Fibroblast of villous mesenchyme (primary cell): ENCODE measurements around the gene FOXG1. TPM values are rescaled to one million over a fixed set of nuclear protein-coding genes. Genes with fewer than 3 reads are reported as not detected.

Source experiments
- DNase-seq: peaks from one replicate; pipeline ENCODE4 v3.0.0-alpha.2; 2010; ENCODE audit warnings: low read depth
- H3K4me3 ChIP-seq: 2 replicates; pipeline ENCODE4 v1.5.1; 2011; ENCODE audit warnings: low read depth, mild to moderate bottlenecking, low read length
- CTCF ChIP-seq: IDR thresholded peaks from 2 replicates; pipeline ENCODE4 v1.5.1; 2012; ENCODE audit warnings: low read depth, mild to moderate bottlenecking, low read length; ENCODE audit not compliant: insufficient read depth
- total RNA-seq: library from RNA; depleted of rRNA; stranded (reverse); fragments of >200 nt; gene quantifications from 2 replicates; pipeline ENCODE4 v1.2.3, GENCODE V29; 2012

The FOXG1 gene
- total RNA-seq, 1 donor = not detected

GRCh38 chr14:28772613-28773012 is 6.0 kb downstream of the FOXG1 start:
- no peak overlapping the region for H3K4me3 ChIP-seq
- DNase-seq = no peak
- no peak for TF ChIP-seq CTCF

- no peak for DNase-seq
- no peak overlapping the region for H3K4me3 ChIP-seq
- no peak for TF ChIP-seq CTCF
These were observed 6.6 kb downstream of the FOXG1 start for GRCh38 chr14:28773176-28773575.

GRCh38 chr14:28773861-28774691 is 7.5 kb downstream of the FOXG1 start:
- TF ChIP-seq CTCF = peak; percentile 62
- H3K4me3 ChIP-seq = no peak overlapping the region
- peak; percentile 49 for DNase-seq

GRCh38 chr14:28774764-28775735 is 8.5 kb downstream of the FOXG1 start:
- no peak overlapping the region for H3K4me3 ChIP-seq
- no peak for TF ChIP-seq CTCF
- no peak for DNase-seq

- DNase-seq = no peak
- TF ChIP-seq CTCF = no peak
- H3K4me3 ChIP-seq = no peak overlapping the region
These were observed 10.1 kb downstream of the FOXG1 start for GRCh38 chr14:28776482-28777266.

GRCh38 chr14:28777471-28778137 is 11.0 kb downstream of the FOXG1 start:
- no peak for DNase-seq
- no peak for TF ChIP-seq CTCF
- no peak overlapping the region for H3K4me3 ChIP-seq
